CD14-positive monocyte (primary cell): ENCODE data around the gene TSPEAR. TPM values are rescaled to one million over a fixed set of nuclear protein-coding genes. Genes with fewer than 3 reads are reported as not detected.
"Not testable (repeated sequence)": the region's sequence is repeated elsewhere in the genome, so short reads cannot be mapped to it uniquely, and the experiment has no call there.

Experiments used
- DNase-seq, 3 donors: peaks; one replicate each; pipeline ENCODE4 v3.0.0-alpha.2; 2011 to 2022
- H2AFZ ChIP-seq: 2 replicates; pipeline ENCODE4 v1.6.0; 2012; ENCODE audit warnings: mild to moderate bottlenecking, low read depth, low read length, inconsistent platforms; ENCODE audit not compliant: insufficient read depth, poor library complexity, severe bottlenecking
- H3K27ac ChIP-seq, 2 donors: 1 replicate in 1 of 2; 2 replicates in 1 of 2; pipeline ENCODE4 v1.5.1; 2012 to 2013; ENCODE audit warnings: low read length in 2 of 2, control low read depth in 1 of 2, inconsistent platforms in 1 of 2, low read depth in 1 of 2, mild to moderate bottlenecking in 1 of 2
- H3K27me3 ChIP-seq, 2 donors: one replicate each; pipeline versions ENCODE4 v1.6.0 to v1.6.1; 2011 to 2013; ENCODE audit warnings: low read length in 2 of 2; ENCODE audit not compliant: control insufficient read depth in 2 of 2, insufficient read depth in 2 of 2
- H3K36me3 ChIP-seq, 2 donors: replicated peaks in 1 of 2; 1 replicate in 1 of 2; 2 replicates in 1 of 2; pipeline versions ENCODE4 v1.5.1 to v1.6.1; 2012 to 2013; ENCODE audit warnings: low read length in 2 of 2, control low read depth in 1 of 2, inconsistent platforms in 1 of 2, mild to moderate bottlenecking in 1 of 2; ENCODE audit not compliant: insufficient read depth in 2 of 2, control insufficient read depth in 1 of 2
- H3K4me1 ChIP-seq, 2 donors: 1 replicate in 1 of 2; 2 replicates in 1 of 2; pipeline versions ENCODE4 v1.5.1 to v1.6.1; 2012 to 2013; ENCODE audit warnings: low read length in 2 of 2, control low read depth in 1 of 2, inconsistent platforms in 1 of 2, mild to moderate bottlenecking in 1 of 2, moderate library complexity in 1 of 2; ENCODE audit not compliant: insufficient read depth in 2 of 2, control insufficient read depth in 1 of 2
- H3K4me2 ChIP-seq: replicated peaks from 2 replicates; pipeline ENCODE3; 2012; ENCODE audit warnings: low read length, moderate library complexity, mild to moderate bottlenecking; ENCODE audit not compliant: poor library complexity, severe bottlenecking; ENCODE audit errors: extremely low read depth
- H3K4me3 ChIP-seq, 3 experiments: fragments of 200-600 bp in 1 of 3; sonication (generic) in 1 of 3; replicated peaks in 1 of 3; 1 replicate in 2 of 3; 2 replicates in 1 of 3; pipeline ENCODE4 v1.5.1; 2011 to 2013; ENCODE audit warnings: low read length in 3 of 3, mild to moderate bottlenecking in 3 of 3, control low read depth in 2 of 3, low read depth in 2 of 3, inconsistent platforms in 1 of 3, moderate library complexity in 1 of 3
- H3K79me2 ChIP-seq: 2 replicates; pipeline ENCODE4 v1.6.0; 2012; ENCODE audit warnings: mild to moderate bottlenecking, control low read depth, inconsistent platforms, low read length, moderate library complexity; ENCODE audit not compliant: insufficient read depth
- H3K9ac ChIP-seq: 2 replicates; pipeline ENCODE4 v1.6.0; 2017; ENCODE audit warnings: low read length, mild to moderate bottlenecking; ENCODE audit not compliant: insufficient read depth, poor library complexity, severe bottlenecking
- H3K9me3 ChIP-seq, 2 donors: replicated peaks in 1 of 2; 1 replicate in 1 of 2; 2 replicates in 1 of 2; pipeline versions ENCODE4 v1.5.1 to v1.6.1; 2012 to 2013; ENCODE audit warnings: low read length in 2 of 2, control low read depth in 1 of 2; ENCODE audit not compliant: control insufficient read depth in 1 of 2, insufficient read depth in 1 of 2
- H4K20me1 ChIP-seq: 2 replicates; pipeline ENCODE4 v1.6.0; 2012; ENCODE audit warnings: mild to moderate bottlenecking, low read length, control low read depth, moderate library complexity; ENCODE audit not compliant: insufficient read depth
- H3K27ac Mint-ChIP-seq, 7 donors: one replicate each; pipeline ENCODE4 v1.8.0; 2020; ENCODE audit warnings: mild to moderate bottlenecking in 7 of 7, mixed read lengths in 7 of 7, moderate library complexity in 6 of 7, inconsistent platforms in 2 of 7
- H3K27me3 Mint-ChIP-seq, 3 donors: one replicate each; pipeline ENCODE4 v1.8.0; 2021 to 2022; ENCODE audit warnings: low read depth in 3 of 3, mild to moderate bottlenecking in 3 of 3, mixed read lengths in 3 of 3, moderate library complexity in 3 of 3, inconsistent platforms in 1 of 3
- H3K36me3 Mint-ChIP-seq, 2 donors: one replicate each; pipeline ENCODE4 v1.8.0; 2020; ENCODE audit warnings: mixed read lengths in 2 of 2, inconsistent platforms in 1 of 2, mild to moderate bottlenecking in 1 of 2
- H3K4me1 Mint-ChIP-seq: one replicate; pipeline ENCODE4 v1.8.0; 2020; ENCODE audit warnings: mild to moderate bottlenecking, mixed read lengths
- H3K4me3 Mint-ChIP-seq, 2 donors: one replicate each; pipeline ENCODE4 v1.8.0; 2020; ENCODE audit warnings: mild to moderate bottlenecking in 2 of 2, mixed read lengths in 2 of 2, moderate library complexity in 1 of 2
- H3K9me3 Mint-ChIP-seq, 7 donors: one replicate each; pipeline ENCODE4 v1.8.0; 2020 to 2022; ENCODE audit warnings: mixed read lengths in 7 of 7, mild to moderate bottlenecking in 6 of 7, moderate library complexity in 6 of 7, inconsistent platforms in 2 of 7
- WGBS: methylation state at CpG from one replicate; pipeline ENCODE4 v1.1.5; 2013; ENCODE audit warnings: missing lambda C conversion rate; ENCODE audit not compliant: insufficient coverage; 5-methylcytosine and 5-hydroxymethylcytosine counted together
- intact Hi-C, 2 donors: fragments of 100-400 bp; cut with micrococcal nuclease; formaldehyde crosslinking; loops; one replicate each; pipeline versions ENCODE4 v1.15.0 to v1.15.1; 2023
- polyA plus RNA-seq, 3 donors: library from polyadenylated mRNA; depleted of rRNA in 1 of 3; unstranded in 2 of 3; stranded (reverse) in 1 of 3; fragments of 300-500 nt in 2 of 3; fragments of >200 nt in 1 of 3; fragmentation: Illumina TruSeq in 2 of 3; gene quantifications; 1 replicate in 2 of 3; 2 replicates in 1 of 3; pipeline ENCODE4 v1.2.3, GENCODE V29; 2012 to 2021
- TF ChIP-seq, protein P1 (sequence below): fragments of 200-600 bp; IDR thresholded peaks from one replicate; pipeline ENCODE4 v1.8.0; 2022; ENCODE audit warnings: antibody characterized with exemption, mild to moderate bottlenecking

The TSPEAR gene
- polyA plus RNA-seq, 3 donors: not detected

DNA sequence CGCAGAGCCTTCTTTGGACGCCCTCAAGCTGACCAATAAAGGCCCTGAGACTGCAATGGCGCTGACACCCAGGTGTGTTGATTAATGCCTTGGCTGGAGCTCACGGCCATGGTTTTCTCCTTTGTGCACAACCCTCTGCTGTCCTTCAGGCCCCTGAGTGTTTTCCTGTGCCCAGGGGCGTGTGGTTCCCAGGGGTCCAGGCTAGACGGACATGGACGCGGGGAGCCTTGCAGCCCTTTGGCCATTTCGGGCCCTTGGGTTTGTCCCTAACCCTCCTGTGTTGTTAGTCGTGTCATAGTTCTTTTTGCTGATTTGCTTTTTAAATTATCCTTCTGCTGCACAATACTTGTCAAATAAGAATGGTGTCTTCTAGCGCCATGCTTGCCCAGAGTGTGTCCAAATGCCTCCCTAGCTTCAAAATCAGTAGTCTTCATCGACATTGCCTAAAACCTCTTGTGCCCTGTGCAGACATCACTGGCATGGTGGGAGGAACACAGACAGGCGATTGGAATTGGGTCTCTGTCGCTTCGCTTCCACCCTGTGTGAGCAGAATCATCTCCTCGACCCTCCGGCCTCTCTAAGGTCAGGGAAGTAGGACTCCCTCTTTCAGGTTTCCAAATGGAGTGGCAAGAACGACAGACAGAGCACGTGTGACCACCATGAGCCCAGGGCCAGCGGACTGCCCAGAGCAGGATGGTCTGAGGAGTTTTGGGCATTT is 135.9 kb downstream of the TSPEAR start:
- Histone ChIP-seq H3K79me2 (no peaks in the 10 kb centered on the region), H3K4me3 (no peak overlapping the region), H3K27ac (no peak overlapping the region), H4K20me1 (no peaks in the 10 kb centered on the region), H3K9me3 (peaks cover 5 to 50% of the 10 kb centered on the region in 2 donors), H3K36me3 (no peaks in the 10 kb centered on the region), H3K9ac (no peak overlapping the region), H3K27me3 (no peaks in the 10 kb centered on the region), H3K4me2 (no peak overlapping the region), H3K4me1 (no peaks in the 10 kb centered on the region), H2AFZ (no peak overlapping the region)
- no peak for DNase-seq
- no peaks in the 10 kb centered on the region for H3K36me3 Mint-ChIP-seq
- no peak overlapping the region for H3K4me3 Mint-ChIP-seq
- TF ChIP-seq, protein P1, sequence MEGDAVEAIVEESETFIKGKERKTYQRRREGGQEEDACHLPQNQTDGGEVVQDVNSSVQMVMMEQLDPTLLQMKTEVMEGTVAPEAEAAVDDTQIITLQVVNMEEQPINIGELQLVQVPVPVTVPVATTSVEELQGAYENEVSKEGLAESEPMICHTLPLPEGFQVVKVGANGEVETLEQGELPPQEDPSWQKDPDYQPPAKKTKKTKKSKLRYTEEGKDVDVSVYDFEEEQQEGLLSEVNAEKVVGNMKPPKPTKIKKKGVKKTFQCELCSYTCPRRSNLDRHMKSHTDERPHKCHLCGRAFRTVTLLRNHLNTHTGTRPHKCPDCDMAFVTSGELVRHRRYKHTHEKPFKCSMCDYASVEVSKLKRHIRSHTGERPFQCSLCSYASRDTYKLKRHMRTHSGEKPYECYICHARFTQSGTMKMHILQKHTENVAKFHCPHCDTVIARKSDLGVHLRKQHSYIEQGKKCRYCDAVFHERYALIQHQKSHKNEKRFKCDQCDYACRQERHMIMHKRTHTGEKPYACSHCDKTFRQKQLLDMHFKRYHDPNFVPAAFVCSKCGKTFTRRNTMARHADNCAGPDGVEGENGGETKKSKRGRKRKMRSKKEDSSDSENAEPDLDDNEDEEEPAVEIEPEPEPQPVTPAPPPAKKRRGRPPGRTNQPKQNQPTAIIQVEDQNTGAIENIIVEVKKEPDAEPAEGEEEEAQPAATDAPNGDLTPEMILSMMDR: no peak
- H3K9me3 Mint-ChIP-seq: peaks cover 18 to 56% (median 42%) of the 10 kb centered on the region in 7 donors
- intact Hi-C loops: no loop called here
- H3K4me1 Mint-ChIP-seq: no peaks in the 10 kb centered on the region
- 93% methylated on average over 15 of the region's 20 CpGs for WGBS
- peaks cover 6 to 26% (median 18%) of the 10 kb centered on the region in 3 donors for H3K27me3 Mint-ChIP-seq
- H3K27ac Mint-ChIP-seq: peak overlapping the region in 1 of 7 donors; percentile 46

DNA sequence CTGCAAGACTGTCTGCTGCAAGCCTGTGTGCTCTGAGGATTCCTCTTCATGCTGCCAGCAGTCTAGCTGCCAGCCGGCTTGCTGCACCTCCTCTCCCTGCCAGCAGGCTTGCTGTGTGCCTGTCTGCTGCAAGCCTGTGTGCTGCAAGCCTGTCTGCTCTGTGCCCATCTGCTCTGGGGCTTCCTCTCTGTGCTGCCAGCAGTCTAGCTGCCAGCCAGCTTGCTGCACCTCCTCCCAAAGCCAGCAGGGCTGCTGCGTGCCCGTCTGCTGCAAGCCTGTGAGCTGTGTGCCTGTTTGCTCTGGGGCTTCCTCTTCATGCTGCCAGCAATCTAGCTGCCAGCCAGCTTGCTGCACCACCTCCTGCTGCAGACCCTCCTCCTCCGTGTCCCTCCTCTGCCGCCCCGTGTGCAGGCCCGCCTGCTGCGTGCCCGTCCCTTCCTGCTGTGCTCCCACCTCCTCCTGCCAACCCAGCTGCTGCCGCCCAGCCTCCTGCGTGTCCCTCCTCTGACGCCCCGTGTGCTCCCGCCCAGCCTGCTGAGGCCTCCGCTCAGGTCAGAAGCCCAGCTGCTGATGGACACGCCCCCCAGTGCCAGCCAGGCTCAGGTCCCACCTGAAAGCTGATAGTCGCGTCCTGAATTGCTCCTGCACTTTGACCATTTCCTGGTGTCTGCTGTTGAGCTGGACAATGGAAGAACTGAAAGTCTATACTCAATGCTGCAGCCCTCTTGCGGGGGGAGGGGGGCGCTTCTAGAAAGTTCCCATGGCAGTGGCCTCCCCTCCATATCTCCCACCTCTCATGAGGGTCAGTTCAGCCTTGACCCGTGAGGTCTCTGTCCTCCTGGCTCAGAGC is 136.7 kb downstream of the TSPEAR start:
- Histone ChIP-seq H3K27ac (no peak overlapping the region), H3K9me3 (peaks cover 5 to 43% of the 10 kb centered on the region in 2 donors), H3K4me3 (no peak overlapping the region), H2AFZ (no peak overlapping the region), H3K36me3 (no peaks in the 10 kb centered on the region), H3K27me3 (no peaks in the 10 kb centered on the region), H3K79me2 (no peaks in the 10 kb centered on the region), H3K9ac (no peak overlapping the region), H4K20me1 (no peaks in the 10 kb centered on the region), H3K4me2 (no peak overlapping the region), H3K4me1 (no peaks in the 10 kb centered on the region)
- WGBS: 36% methylated on average over 18 of the region's 21 CpGs
- H3K4me3 Mint-ChIP-seq: no peak overlapping the region
- H3K36me3 Mint-ChIP-seq: no peaks in the 10 kb centered on the region
- DNase-seq: no peak
- peaks cover 6 to 21% (median 14%) of the 10 kb centered on the region in 3 donors for H3K27me3 Mint-ChIP-seq
- intact Hi-C loops: no loop called here
- peaks cover 16 to 49% (median 39%) of the 10 kb centered on the region in 7 donors for H3K9me3 Mint-ChIP-seq
- TF ChIP-seq, protein P1: no peak
- peak overlapping the region in 1 of 7 donors; percentile 44 for H3K27ac Mint-ChIP-seq
- no peaks in the 10 kb centered on the region for H3K4me1 Mint-ChIP-seq

DNA sequence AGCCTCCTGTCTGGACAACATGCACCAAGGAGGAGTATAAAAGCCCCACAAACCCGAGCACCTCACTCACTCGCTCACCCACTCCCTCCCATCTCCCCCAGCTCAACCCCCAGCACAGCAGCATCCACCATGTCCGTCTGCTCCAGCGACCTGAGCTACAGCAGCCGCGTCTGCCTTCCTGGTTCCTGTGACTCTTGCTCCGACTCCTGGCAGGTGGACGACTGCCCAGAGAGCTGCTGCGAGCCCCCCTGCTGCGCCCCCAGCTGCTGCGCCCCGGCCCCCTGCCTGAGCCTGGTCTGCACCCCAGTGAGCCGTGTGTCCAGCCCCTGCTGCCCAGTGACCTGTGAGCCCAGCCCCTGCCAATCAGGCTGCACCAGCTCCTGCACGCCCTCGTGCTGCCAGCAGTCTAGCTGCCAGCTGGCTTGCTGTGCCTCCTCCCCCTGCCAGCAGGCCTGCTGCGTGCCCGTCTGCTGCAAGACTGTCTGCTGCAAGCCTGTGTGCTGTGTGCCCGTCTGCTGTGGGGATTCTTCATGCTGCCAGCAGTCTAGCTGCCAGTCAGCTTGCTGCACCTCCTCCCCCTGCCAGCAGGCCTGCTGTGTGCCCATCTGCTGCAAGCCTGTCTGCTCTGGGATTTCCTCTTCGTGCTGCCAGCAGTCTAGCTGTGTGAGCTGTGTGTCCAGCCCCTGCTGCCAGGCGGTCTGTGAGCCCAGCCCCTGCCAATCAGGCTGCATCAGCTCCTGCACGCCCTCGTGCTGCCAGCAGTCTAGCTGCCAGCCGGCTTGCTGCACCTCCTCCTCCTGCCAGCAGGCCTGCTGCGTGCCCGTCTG is 137.5 kb downstream of the TSPEAR start, which contains the start of gene KRTAP10-4:
KRTAP10-4 (plus strand) TSS at position 100 of the 827 bp plus-strand sequence; CDS start at position 130, 30 bp downstream.
- H3K4me3 ChIP-seq, H3K36me3 Mint-ChIP-seq, H3K27me3 ChIP-seq, DNase-seq, H3K9ac ChIP-seq, H2AFZ ChIP-seq, H3K4me1 Mint-ChIP-seq, H3K27ac ChIP-seq, H3K4me1 ChIP-seq, H3K4me3 Mint-ChIP-seq, H3K36me3 ChIP-seq, H3K4me2 ChIP-seq, H3K79me2 ChIP-seq, intact Hi-C loops, H4K20me1 ChIP-seq: not testable (repeated sequence)
- Mint-ChIP-seq H3K27ac (peak within 1 kb of the TSS in 2 of 7 donors; percentile 44 to 66), H3K9me3 (peaks cover 14 to 49% (median 36%) of the 10 kb centered on the region in 7 donors), H3K27me3 (peaks cover 6 to 19% (median 12%) of the 10 kb centered on the region in 3 donors)
- peaks cover 5 to 37% of the 10 kb centered on the region in 2 donors for H3K9me3 ChIP-seq
- 77% methylated on average over 18 of the region's 25 CpGs for WGBS
